A673 (cell line): ENCODE data around the gene CLVS2. TPM values are rescaled to one million over a fixed set of nuclear protein-coding genes. Genes with fewer than 3 reads are reported as not detected.
A peak's percentile ranks its signal among the peaks of the same experiment; 100 is the strongest.

Source experiments
- BruUV-seq: library from RNA; stranded (reverse); fragments of 400-500 nt; replicated peaks from 2 replicates; lab custom pipeline; 2021; lab: Mats Ljungman, UMichigan
- CTCF ChIA-PET: fragments of 300-600 bp; sonication (Branson Sonifier 250); formaldehyde crosslinking; loops from one replicate; lab custom pipeline; 2022; ENCODE audit warnings: antibody characterized with exemption; lab: Charles Lee
- POLR2A ChIA-PET: fragments of 300-600 bp; sonication (Branson Sonifier 250); formaldehyde crosslinking; loops from one replicate; lab custom pipeline; 2022; ENCODE audit warnings: antibody characterized with exemption; ENCODE audit not compliant: low non-redundant PET; lab: Charles Lee
- DNase-seq: peaks from one replicate; pipeline ENCODE4 v3.0.0-alpha.2; 2015; ENCODE audit warnings: low spot score
- H3K27ac ChIP-seq: fragments of 200-600 bp; sonication (generic); 2 replicates; pipeline ENCODE4 v1.5.1; 2016; ENCODE audit warnings: mixed run types, low read depth, mild to moderate bottlenecking, mixed read lengths, antibody characterized with exemption, low read length; ENCODE audit not compliant: poor library complexity, severe bottlenecking
- H3K27me3 ChIP-seq: fragments of 200-600 bp; sonication (generic); replicated peaks from 2 replicates; pipeline ENCODE4 v1.6.1; 2017; ENCODE audit warnings: mixed run types, low read depth, mild to moderate bottlenecking, mixed read lengths, antibody characterized with exemption, low read length; ENCODE audit not compliant: insufficient read depth, poor library complexity
- H3K36me3 ChIP-seq: fragments of 200-600 bp; sonication (generic); 2 replicates; pipeline ENCODE4 v1.6.1; 2016; ENCODE audit warnings: mixed run types, mild to moderate bottlenecking, mixed read lengths, antibody characterized with exemption, low read length; ENCODE audit not compliant: insufficient read depth, poor library complexity, severe bottlenecking
- H3K4me1 ChIP-seq: fragments of 200-600 bp; sonication (generic); 2 replicates; pipeline ENCODE4 v1.6.1; 2017; ENCODE audit warnings: mixed run types, mild to moderate bottlenecking, mixed read lengths, antibody characterized with exemption, low read length; ENCODE audit not compliant: insufficient read depth, poor library complexity, severe bottlenecking
- H3K4me3 ChIP-seq: fragments of 200-600 bp; sonication (generic); 2 replicates; pipeline ENCODE4 v1.5.1; 2016; ENCODE audit warnings: low read depth, mixed run types, mild to moderate bottlenecking, mixed read lengths, low read length; ENCODE audit not compliant: poor library complexity, severe bottlenecking
- H3K9me3 ChIP-seq: fragments of 200-600 bp; sonication (generic); 2 replicates; pipeline ENCODE4 v1.6.1; 2016; ENCODE audit warnings: mixed run types, low read depth, mild to moderate bottlenecking, mixed read lengths, antibody characterized with exemption, low read length; ENCODE audit not compliant: poor library complexity, severe bottlenecking
- CTCF ChIP-seq: fragments of 300-800, 200-600 bp; sonication (generic); conservative IDR thresholded peaks from 2 replicates; pipeline ENCODE4 v1.5.1; 2017; ENCODE audit warnings: low read depth, mild to moderate bottlenecking, antibody characterized with exemption, low read length, moderate library complexity, mixed read lengths
- EZH2 ChIP-seq: fragments of 200-600 bp; sonication (generic); IDR thresholded peaks from 2 replicates; pipeline ENCODE4 v1.6.1; 2017; ENCODE audit warnings: borderline replicate concordance, low read depth, mild to moderate bottlenecking, mixed read lengths, antibody characterized with exemption, low read length; ENCODE audit not compliant: poor library complexity, severe bottlenecking
- intact Hi-C: fragments of 100-400 bp; cut with micrococcal nuclease; formaldehyde crosslinking; loops from one replicate; pipeline ENCODE4 v1.10.0; 2022; ENCODE audit not compliant: unreplicated experiment
- total RNA-seq: library from RNA; stranded (reverse); gene quantifications from 2 replicates; pipeline ENCODE4 v1.2.3, GENCODE V29; 2021

CLVS2 gene
- total RNA-seq, 1 experiment from 2014 or later, result 84.9 TPM

DNA sequence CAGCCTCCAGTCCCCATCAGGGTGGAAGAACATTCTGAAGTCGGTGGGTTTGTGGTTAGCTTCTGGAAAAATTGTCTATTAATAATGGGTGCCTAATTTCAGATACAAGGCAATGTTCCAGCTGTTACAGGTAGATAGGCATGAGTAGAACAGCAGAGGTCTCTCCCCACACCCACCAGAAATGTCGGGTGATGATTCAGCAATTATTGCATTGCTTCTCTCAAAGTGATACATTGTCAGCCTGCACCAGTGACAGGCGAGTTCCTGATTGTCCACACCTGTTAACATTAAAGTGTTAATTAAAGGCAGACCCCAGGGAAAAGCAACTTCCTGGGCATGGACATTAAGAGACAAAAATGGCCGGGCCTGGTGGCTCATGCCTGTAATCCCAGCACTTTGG is 18.9 kb upstream of the CLVS2 start:
- H3K4me1 ChIP-seq, result no peaks in the 10 kb centered on the region
- H3K9me3 ChIP-seq, result no peaks in the 10 kb centered on the region
- no peaks in the 10 kb centered on the region for H3K27me3 ChIP-seq
- no peak for DNase-seq
- no TSS peak for BruUV-seq
- no peak overlapping the region for H3K4me3 ChIP-seq
- ChIA-PET CTCF (no interaction called here), POLR2A (no interaction called here)
- no peak for TF ChIP-seq CTCF
- no peak for TF ChIP-seq EZH2
- H3K36me3 ChIP-seq, result no peaks in the 10 kb centered on the region
- intact Hi-C loops, result no loop called here
- no peak overlapping the region for H3K27ac ChIP-seq

GRCh38 chr6:122984393-122984792 is 11.6 kb upstream of the CLVS2 start:
- no peak overlapping the region for H3K27ac ChIP-seq
- no peak for TF ChIP-seq EZH2
- no peak for TF ChIP-seq CTCF
- H3K36me3 ChIP-seq, result no peaks in the 10 kb centered on the region
- intact Hi-C loops, result no loop called here
- no peaks in the 10 kb centered on the region for H3K27me3 ChIP-seq
- no peaks in the 10 kb centered on the region for H3K4me1 ChIP-seq
- CTCF ChIA-PET, result no interaction called here
- peak; percentile 58 for DNase-seq
- BruUV-seq, result no TSS peak
- POLR2A ChIA-PET, result no interaction called here
- H3K4me3 ChIP-seq, result no peak overlapping the region
- peaks cover 8% of the 10 kb centered on the region for H3K9me3 ChIP-seq

GRCh38 chr6:122994256-122994655 is 1.8 kb upstream of the CLVS2 start:
- intact Hi-C loops, result no loop called here
- H3K4me3 ChIP-seq, result peak overlapping the region; percentile 86
- H3K27ac ChIP-seq, result peak overlapping the region; percentile 80
- ChIA-PET CTCF (no interaction called here), POLR2A (interaction anchor here (0.7 kb wide), 1 partner anchor 48 kb away, joined by 3 read pairs; no protein-coding TSS in a partner anchor)
- no peaks in the 10 kb centered on the region for H3K27me3 ChIP-seq
- DNase-seq, result no peak
- peaks cover 17% of the 10 kb centered on the region for H3K4me1 ChIP-seq
- BruUV-seq, result no TSS peak
- H3K9me3 ChIP-seq, result no peaks in the 10 kb centered on the region
- TF ChIP-seq CTCF (no peak), EZH2 (no peak)
- no peaks in the 10 kb centered on the region for H3K36me3 ChIP-seq
